HepG2 (cell line): ENCODE measurements around the gene TSGA10IP. TPM values are rescaled to one million over a fixed set of nuclear protein-coding genes. Genes with fewer than 3 reads are reported as not detected.

ENCODE experiments used
- CREB3 ChIP-seq: sonication (generic); formaldehyde crosslinking; IDR thresholded peaks from 2 replicates; pipeline ENCODE4 v1.5.0; 2020; ENCODE audit warnings: missing genetic modification reagents
- HMGXB3 ChIP-seq: sonication (generic); formaldehyde crosslinking; IDR thresholded peaks from 2 replicates; pipeline ENCODE4 v1.4.0; 2020; ENCODE audit warnings: missing genetic modification reagents, borderline replicate concordance
- IRF9 ChIP-seq: sonication (generic); formaldehyde crosslinking; IDR thresholded peaks from 2 replicates; pipeline ENCODE4 v1.8.0; 2022; ENCODE audit warnings: missing genetic modification reagents, mild to moderate bottlenecking, borderline replicate concordance
- KDM6A ChIP-seq: IDR thresholded peaks from 2 replicates; pipeline ENCODE4 v1.6.1; 2016; ENCODE audit warnings: low read depth
- MIXL1 ChIP-seq: IDR thresholded peaks from 2 replicates; pipeline ENCODE4 v1.6.1; 2016
- MNT ChIP-seq: fragments of 450-650 bp; IDR thresholded peaks from 2 replicates; pipeline ENCODE4 v1.6.1; 2016
- NPAS2 ChIP-seq: sonication (generic); formaldehyde crosslinking; IDR thresholded peaks from 2 replicates; pipeline ENCODE4 v1.8.0; 2022; ENCODE audit warnings: mild to moderate bottlenecking, missing genetic modification reagents, borderline replicate concordance
- POGK ChIP-seq: sonication (generic); formaldehyde crosslinking; conservative IDR thresholded peaks from 2 replicates; pipeline ENCODE4 v1.8.0; 2022; ENCODE audit warnings: mild to moderate bottlenecking, moderate library complexity, missing genetic modification reagents
- SCMH1 ChIP-seq: sonication (generic); formaldehyde crosslinking; IDR thresholded peaks from 2 replicates; pipeline ENCODE4 v1.9.0; 2021; ENCODE audit warnings: missing genetic modification reagents, mild to moderate bottlenecking, borderline replicate concordance
- SYNCRIP ChIP-seq: fragments of 200-400 bp; formaldehyde crosslinking; IDR thresholded peaks from 2 replicates; pipeline ENCODE4 v1.6.1; 2018; ENCODE audit warnings: mild to moderate bottlenecking, low read depth, low read length; ENCODE audit not compliant: insufficient read depth
- ZFP41 ChIP-seq: sonication (generic); formaldehyde crosslinking; IDR thresholded peaks from 2 replicates; pipeline ENCODE4 v1.4.0; 2020; ENCODE audit warnings: mild to moderate bottlenecking, missing genetic modification reagents, borderline replicate concordance
- ZHX1 ChIP-seq: sonication (generic); formaldehyde crosslinking; IDR thresholded peaks from 2 replicates; pipeline ENCODE4 v1.8.1; 2022; ENCODE audit warnings: low read depth, mild to moderate bottlenecking, missing genetic modification reagents
- ZNF12 ChIP-seq: sonication (generic); formaldehyde crosslinking; IDR thresholded peaks from 2 replicates; pipeline ENCODE4 v1.5.0; 2020; ENCODE audit warnings: missing genetic modification reagents
- ZNF274 ChIP-seq: sonication (generic); formaldehyde crosslinking; IDR thresholded peaks from 2 replicates; pipeline ENCODE4 v1.5.1; 2020; ENCODE audit warnings: mild to moderate bottlenecking, missing genetic modification reagents
- ZNF792 ChIP-seq: IDR thresholded peaks from 2 replicates; pipeline ENCODE4 v1.6.1; 2016
- polyA plus RNA-seq, 8 experiments: library from polyadenylated mRNA; depleted of rRNA in 3 of 8; stranded (reverse) in 7 of 8; unstranded in 1 of 8; fragments of >200 nt; fragmentation: Illumina TruSeq in 4 of 8; extraction: Trizol in 4 of 8; gene quantifications; 2 replicates each; pipeline versions ENCODE4 v1.2.1 to v1.2.3, GENCODE V29; 2011 to 2016; ENCODE audit warnings: low read depth in 4 of 8, missing spikeins in 1 of 8, mixed read lengths in 1 of 8; ENCODE audit not compliant: insufficient read depth in 1 of 8
- total RNA-seq, 5 experiments: library from RNA; depleted of rRNA; stranded (reverse); fragments of >200 nt; fragmentation: Illumina TruSeq; extraction: Trizol; gene quantifications; 2 replicates each; pipeline ENCODE4 v1.2.3, GENCODE V29; 2016; ENCODE audit warnings: low read depth in 1 of 5

Gene TSGA10IP
- total and polyA plus RNA-seq, 2 of the 13 experiments (the other 11 are each of a cell fraction or from before 2014, with no cell fraction given), result not detected

GRCh38 chr11:65961267-65962140 lies 16.2 kb downstream of the TSGA10IP start, which contains the start of gene SART1 (continued):
- TF ChIP-seq HMGXB3, result peak; percentile 74
- TF ChIP-seq POGK (CRISPR knock-in tag), result no peak; the same call in 1 of the 2 replicates
- no peak for TF ChIP-seq NPAS2 (CRISPR knock-in tag)
- no peak for TF ChIP-seq KDM6A (CRISPR knock-in tag)
- no peak for TF ChIP-seq ZFP41
- TF ChIP-seq IRF9, result 0 out of 2 replicates have a peak, but pooled peaks have one; percentile 57
- TF ChIP-seq MNT, result peak; percentile 67
- no peak; the same call in 1 of the 2 replicates for TF ChIP-seq ZNF12
- TF ChIP-seq SCMH1 (CRISPR knock-in tag), result no peak
- TF ChIP-seq ZHX1 (CRISPR knock-in tag), result no peak
- TF ChIP-seq SYNCRIP, result no peak
- no peak; the same call in 1 of the 2 replicates for TF ChIP-seq CREB3
- peak; percentile 68; the same call in 1 of the 2 replicates for TF ChIP-seq ZNF792
- TF ChIP-seq MIXL1, result 0 out of 2 replicates have a peak, but pooled peaks have one; percentile 49
- peak; percentile 68; the same call in 1 of the 2 replicates for TF ChIP-seq ZNF274
